GM21367 (cell line): ENCODE data around the gene SNAI3.
A peak's percentile ranks its signal among the peaks of the same experiment; 100 is the strongest.

ENCODE experiments used
- ATAC-seq: cut with Tn5 transposase; IDR thresholded peaks from one replicate; pipeline ENCODE4 v1.9.1; 2021; ENCODE audit not compliant: unreplicated experiment

SNAI3 gene

DNA sequence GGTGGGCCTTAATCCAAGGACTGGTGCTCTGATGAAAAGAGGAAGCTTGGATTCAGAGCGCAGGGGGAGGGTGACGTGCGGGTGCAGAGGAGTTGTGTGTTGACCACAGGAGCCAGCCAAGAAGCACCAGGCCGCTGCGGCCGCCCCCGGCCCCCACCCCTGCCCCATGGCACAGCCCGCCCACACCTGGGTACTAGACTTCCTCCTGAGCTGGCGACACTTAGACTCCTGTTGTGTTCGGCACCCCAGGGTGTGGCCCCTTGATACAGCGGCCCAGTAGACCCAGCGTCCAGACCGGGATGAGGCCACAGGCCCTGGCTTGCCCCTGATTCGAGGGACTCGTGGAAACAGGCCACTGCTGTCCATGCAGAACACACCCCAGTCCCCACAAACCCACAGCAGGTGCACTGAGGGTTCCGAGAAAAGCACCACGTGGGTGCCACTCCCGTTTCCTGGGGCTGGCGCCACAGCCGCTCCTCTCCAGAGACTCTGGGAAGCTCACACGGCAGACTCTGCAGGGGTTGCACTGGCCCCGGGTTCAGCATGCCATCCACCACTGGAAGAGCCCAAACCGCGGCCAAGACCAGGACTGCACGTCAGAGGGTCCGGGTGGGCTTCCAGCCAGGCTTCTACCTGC is 5.7 kb upstream of the SNAI3 start:
- no peak for ATAC-seq

DNA sequence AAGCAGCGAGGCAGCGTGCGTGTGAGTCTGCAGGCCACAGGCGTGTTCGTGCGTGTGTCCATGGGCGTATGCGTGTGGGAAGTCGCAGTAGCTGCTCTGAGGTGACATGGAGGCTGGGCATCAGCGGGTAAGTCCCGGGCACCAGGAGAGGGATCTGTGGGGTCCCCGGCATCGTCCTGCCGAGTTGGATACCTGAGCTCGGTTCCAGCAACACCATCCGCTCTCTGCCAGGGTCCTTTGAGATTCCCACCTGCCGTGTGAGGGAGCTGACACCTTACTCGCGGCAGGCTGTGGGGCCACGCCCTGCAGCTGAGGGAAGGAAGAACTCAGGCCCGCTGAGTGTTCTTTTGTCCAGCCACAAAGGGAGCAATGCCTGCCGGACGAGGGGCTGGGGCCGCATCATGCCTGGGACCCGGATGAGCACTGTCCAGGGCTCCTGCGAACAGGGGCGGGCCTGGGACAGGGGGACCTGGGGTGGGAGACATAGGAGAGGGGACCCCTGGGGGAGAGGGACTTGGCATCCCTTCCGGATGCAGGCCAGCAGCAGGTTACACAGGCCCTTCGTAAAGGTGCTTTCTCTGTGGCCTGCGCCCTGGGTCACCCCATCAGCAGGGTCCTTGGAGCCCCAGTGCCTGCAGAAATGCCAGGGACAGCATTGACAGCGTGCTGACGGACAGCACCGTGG is 5.0 kb upstream of the SNAI3 start:
- no peak for ATAC-seq

DNA sequence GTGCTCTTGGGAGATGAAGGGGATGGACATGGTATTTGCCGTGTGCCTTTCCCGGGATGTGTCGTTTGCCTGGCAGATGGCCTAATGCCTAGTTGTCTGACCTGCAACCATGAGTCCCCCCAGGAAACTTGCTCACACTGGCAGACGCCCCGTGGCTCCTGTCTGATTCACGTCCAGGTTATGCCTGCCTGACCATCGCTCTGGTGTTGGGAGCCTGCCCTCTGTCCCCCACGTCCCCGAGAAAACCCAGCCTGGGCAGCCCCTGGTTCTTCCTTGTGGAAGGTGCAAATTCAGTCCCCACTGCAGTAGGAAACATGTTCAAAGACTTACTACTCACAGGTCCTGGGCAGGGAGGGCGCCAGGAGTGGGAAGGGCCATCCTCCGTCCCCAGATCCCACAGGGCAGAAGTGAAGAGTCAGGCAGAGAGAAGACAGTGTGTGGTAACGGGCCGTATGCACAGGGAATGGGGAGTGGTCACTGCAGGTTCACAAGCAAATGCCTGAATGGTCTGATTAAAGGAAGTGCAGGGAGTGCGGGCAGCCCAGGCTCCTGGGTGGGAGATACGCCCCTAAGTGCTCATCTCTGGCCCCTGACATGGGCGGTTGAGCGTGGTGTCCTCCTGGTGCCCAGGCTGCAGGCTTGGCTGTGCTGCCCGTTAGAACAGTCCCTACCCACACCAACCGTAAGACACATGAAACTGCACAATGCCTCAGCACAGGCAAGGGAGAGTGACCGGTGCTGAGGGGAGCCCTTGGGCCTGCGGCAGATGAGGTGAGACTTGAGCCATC is 4.2 kb upstream of the SNAI3 start:
- no peak for ATAC-seq

DNA sequence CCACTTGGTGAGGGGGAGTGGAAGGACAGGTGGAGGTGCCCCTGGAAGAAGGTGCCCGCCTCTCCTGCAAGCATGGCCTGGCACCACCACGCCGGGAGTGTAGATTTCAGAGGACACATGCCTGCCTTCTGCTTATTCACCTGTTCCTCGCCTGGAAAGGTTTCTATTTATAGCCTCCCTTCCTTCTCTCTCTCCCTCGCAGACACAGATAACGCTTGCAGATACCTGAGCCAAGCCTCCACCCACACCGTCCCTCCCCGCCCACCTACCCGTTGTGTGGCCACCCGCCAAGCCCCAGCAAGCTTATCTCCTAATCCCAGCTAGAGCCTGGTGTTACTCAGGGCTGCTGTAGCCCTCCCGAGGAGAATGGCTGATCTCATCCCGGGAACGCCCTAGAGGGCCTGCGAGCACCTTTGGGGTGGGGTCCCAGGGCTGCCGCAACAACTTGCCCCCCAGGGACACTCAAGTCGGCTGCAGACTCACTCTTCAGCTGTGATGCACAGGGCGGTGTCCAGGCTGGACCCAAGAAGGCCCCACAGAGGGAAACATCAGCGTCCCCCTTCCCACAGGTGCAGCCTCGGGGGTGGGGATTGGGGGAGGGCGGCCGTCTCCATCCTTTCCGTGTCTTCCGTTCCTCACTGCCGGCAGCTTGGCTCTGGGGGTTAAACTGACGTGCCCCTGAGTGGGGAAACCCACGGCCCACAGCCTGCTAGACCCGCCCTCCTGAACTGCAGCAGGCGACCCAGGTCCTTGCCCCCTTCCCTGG is 1.9 kb upstream of the SNAI3 start:
- ATAC-seq = no peak

DNA sequence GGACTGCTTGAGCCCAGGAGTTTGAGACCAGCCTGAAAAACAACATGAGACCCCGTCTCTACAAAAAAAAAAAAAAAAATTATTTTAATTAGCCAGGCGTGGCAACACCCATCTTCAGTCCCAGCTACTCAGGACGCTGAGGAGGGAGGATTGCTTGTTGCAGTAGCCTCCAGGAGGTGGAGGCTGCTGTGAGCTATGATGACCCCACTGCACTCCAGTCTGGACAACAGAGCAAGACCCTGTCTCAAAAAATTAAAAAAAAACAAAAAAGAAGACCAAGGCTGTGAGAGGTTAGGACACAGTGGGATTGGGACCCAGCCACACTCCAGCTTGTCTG is 1.3 kb upstream of the SNAI3 start:
- no peak for ATAC-seq

DNA sequence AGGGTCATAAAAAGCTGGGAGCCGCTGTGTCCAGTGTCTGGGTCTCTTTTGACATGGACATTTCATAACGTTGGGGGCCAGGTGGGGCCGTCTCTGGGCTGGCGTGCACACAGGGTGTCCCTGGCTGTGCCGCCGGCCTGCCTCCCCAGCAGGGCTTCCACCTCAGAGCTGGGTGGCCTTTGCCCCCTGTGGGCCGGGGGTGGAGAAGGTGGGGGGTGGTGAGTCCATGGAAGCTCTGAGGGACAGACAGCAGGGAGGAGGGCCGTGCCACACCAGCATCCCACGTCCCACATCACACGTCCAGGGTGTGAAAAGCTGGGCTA is 908 bp upstream of the SNAI3 start:
- ATAC-seq = no peak

DNA sequence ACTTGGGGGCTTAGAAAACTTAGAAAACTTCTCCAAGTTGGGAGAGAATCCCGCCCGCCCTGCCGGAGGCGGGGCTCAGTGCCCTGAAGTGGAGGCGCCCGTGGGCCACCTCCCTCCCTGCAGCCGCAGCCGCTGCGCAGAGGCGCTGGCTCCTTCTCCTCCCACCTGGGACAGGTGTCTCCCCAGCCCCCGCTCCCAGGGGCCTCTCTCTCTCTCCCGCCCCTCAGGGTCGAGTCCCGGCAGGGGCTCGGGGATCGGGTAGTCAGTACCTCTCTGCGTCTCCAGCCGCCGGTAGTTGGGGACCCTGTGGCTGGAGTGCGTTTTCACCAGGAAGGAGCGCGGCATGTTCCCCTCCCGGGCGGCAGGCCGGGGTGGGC is 257 bp downstream of the SNAI3 start:
- ATAC-seq = no peak

DNA sequence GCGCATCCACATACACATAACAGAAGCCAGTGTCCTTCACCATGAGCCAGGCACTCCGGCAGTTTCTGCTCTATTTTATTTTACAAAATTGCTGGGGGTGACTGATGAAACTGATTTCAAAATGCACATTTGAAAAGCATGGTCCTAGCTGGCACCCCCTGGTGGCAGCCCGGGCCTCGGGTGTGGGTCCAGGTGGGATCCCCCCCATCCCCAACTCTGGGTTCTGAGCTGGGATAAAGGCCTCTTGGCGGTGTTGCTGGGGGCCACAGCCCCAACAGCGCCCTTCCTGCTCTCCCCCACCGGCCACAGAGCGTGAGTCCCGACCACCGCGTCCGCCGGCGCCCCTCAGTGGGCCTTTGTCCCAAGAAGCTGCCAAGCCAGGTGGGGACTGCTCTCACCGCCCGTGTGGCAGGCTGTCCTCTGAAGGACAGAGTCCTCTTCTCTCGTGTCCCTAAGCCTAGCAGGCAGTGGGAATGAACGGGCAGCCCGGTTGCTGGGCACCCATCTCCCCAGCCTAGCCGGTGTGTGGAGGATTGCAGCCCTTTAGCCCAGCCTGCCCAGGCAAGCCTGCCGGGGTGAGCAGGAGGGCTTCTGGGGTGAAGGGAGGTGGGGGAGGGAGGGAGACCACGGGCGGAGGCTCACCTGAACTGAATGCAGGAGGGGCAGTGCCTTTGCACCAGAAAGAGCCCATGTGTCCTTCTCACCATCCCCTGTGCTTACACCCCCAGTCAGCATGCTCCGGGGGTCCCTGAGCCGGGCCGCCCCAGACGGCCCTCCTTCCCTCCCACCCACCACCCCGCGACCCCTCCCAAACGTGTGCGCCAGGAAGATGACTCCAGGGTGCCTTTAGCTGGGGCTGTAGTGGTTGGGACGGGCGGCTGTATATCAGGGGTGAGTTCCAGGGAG is 898 bp downstream of the SNAI3 start:
- no peak for ATAC-seq

DNA sequence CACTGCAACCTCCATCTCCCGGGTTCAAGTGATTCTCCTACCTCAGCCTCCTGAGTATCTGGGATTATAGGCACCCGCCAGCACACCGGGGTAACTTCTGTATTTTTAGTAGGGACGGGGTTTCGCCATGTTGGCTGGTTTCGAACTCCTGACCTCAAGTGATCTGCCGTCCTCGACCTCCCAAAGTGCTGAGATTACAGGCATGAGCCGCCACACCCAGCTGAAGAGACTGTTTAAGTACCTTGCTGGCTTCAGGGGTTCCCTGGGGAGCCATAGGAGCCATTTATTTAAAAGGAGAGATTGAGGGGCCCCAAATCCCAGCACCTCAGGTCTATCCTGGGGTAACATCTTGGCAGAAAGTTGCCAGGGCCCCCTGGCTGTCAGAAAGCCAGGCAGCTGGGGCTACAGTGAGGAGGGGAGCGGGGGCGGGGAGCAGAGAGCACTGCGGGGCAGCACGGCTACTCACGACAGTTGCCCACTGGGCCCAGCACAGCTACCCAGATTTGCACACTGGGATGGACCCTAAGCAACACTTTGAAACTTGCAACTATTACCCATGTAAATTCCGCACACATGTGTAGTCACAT is 1.6 kb downstream of the SNAI3 start:
- no peak for ATAC-seq

DNA sequence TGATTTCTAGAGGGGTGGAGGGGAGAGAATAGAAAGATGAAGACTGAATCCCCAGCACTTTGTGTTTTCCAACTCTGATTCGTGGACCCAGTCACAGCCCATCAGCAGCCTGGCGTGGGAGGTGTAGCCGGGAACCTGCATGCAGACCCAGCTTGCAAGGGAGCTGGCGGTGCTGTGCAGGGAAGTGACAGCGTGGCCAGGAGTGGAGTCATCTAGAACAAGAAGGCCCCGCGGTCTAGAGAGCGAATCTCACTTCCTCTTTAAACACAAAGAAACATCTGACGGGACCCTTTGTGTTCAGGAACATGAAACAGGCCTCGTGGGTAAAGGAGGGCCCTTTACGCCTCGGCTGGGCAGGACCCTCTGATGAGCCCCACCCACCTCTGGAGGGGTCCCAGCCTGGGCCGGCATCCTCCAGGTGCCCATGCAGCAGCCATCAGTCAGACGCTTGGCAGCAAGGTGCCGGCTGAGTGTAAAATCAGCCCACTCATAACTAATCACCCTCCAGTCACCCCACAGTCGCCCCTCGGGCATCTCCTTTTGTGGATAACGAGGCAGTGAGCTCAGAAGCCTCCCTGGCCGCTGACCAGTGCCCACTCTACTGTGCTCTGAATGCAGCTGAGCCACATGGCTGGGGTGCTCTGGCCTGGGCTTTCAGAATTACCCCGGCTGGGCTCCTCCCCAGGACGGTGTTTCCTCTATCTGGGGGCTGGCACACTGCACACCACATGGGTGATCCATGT is 4.4 kb downstream of the SNAI3 start:
- peak; percentile 51 for ATAC-seq

DNA sequence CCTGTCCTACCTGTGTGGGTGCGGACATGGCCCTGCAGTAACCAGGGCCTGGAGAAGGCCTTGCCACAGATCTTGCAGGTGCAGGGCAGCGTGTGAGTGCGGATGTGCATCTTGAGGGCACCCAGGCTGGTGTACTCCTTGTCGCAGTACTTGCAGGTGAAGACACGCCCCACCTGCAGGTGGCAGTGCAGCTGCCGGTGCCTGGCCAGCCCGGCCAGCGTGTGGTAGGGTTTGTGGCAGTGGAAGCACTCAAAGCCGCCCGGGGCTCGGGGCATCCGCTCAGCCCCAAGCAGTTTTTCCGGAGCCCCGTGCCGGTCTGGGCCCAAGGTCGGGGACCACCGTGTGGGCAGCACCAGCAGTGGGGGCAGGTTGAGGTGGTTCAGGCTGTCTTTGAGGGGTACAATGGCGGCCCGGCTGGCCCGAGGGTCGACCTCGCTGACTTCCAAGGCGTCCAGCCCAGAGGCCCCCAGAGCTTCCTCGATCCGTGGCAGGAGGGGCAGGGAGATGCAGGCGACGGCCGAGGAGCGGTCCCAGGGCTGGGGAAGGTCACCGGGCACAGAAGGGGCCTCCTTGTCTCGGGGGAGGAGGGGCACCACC is 5.1 kb downstream of the SNAI3 start:
- no peak for ATAC-seq

DNA sequence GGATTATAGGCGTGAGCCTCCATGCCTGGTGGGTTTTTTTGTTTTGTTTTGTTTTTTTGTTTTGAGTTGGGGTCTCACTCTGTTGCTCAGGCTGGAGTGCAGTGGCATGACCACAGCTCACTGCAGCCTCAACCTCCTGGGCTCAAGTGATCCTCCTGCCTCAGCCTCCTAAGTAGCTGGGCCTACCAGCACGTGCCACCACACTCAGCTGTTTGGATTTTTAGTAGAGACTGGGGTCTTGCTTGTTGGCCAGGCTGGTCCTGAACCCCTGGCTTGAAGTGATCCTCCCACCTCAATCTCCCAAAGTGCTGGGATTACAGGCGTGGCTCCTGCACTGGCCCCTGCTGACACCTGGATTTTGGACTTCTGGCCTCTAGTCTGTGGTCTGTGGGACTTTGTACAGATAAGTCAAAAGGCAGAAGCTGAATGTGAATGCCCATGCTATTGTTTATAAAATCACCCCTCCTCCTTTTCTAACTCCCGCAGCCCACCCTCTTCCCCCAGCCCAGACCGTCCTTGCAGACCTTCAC is 5.7 kb downstream of the SNAI3 start:
- ATAC-seq = no peak

DNA sequence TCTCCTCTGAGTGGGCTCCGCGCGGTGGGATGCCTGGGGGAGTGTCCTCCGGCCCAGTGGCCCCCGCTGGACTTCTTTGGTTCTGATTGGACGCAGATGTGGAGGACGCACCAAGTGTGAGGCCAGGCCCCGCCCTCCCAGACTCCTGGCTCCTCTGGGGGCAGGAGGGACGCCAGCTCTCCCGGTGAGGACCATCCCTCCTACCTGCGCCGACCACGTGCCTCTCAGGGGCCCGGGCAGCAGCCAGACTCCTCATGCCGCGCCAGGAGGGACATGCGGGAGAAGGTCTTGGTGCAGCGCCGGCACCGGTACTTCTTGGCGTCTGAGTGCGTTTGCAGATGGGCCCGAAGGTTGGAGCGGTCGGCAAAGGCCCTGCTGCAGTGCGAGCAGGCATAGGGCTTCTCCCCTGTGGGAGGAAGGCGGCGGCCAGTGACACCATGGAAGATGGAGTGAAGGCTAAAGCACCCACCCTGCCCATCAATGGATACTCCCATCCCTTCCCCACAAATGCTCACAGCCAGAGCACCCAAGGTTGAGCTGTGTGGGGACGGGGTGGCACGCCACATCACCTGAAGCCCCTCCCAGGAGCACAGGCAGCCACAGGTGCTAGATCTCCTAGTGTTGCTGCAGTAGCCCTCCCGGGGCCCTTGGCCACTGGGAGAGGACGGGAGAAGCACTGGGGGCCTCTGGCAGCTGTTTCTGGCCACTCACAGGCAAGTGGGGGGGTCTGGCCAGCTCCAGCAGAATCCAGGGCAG is 7.9 kb downstream of the SNAI3 start:
- ATAC-seq = no peak

DNA sequence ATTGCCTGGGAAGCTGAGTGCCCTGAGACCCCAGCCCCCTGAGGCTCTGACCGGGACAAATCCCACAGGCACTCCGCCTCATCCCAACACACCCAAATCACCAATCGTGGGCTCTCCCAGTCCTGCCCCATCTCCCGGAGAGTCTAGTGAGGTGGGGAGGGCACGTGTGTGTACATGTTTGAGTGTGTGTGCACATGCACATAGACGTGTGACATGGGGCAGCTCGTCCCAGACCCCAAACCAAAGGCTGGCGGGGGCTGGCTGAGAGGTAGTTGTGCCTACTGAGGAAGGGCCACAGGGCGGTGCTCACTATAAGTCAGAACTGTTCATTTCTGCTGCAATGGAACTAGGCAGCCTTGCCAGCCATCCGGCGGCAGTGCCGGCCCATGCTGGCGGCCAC is 8.6 kb downstream of the SNAI3 start:
- ATAC-seq = no peak

DNA sequence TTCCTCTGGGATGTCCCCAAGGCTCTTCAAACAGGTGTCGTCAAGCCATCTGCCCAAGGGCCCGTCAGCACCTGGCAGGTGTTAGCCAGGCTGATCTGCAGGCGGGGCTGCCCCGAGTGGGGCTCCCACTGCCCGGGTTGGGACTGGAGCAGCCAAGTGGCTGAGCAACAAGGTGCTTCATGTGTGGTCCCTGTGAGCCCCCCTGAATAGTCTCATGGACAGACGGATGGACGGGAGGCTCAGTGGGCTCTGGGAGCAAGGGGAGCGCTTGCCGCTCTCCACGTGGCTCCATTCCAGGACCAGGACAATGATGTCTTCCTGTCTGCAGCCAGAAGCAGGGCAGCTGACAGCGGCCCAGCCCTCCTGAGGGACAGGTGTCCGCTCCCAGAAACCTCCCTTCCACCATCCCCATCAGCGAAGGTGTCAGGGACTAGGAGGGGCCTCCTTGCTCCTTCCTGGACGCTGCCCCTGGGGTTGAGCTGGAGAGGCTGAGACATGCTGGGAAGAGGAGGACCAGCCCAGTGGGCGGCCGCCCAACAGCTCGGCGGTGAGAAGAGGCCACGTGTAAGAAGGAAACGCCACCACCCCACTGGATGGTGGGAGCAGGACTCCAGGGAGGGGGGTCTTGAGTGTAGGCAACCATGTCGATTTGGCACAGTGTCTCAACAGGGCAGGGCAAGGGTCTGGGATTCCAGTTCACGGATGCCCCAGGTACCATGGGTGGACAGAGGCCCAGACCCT is 9.6 kb downstream of the SNAI3 start:
- no peak for ATAC-seq

DNA sequence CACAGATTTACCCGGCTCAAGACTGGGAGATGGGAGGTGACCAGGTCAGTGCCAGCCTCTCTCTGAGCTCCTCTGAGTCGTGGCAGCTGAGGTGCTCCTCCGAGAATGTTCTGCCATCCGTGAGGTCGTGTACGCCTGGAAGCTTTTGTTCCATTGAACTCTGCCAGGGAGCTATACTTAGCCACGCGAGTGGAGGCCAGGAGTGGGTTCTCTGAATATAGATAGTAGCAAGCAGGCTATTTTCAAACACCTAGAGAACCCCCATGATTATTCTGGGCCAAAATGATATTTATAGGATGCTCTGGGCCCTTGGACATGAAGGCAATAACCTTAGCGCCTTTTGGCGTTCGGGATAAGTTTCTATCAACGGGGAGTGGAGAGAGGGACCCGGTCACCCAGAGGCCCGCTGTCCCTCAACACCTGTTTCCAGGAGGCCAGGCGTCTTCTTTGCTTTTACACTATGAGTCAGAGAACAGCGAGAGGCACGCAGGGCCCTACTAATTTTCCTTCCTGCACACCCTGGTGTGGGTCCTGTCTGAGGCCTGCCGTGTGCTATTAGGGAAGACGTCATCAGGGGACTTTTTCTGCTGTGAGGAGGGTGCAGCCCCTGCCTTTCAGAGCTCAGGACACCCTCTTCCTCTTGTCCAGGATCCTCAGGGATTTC is 12.5 kb downstream of the SNAI3 start:
- ATAC-seq = no peak

DNA sequence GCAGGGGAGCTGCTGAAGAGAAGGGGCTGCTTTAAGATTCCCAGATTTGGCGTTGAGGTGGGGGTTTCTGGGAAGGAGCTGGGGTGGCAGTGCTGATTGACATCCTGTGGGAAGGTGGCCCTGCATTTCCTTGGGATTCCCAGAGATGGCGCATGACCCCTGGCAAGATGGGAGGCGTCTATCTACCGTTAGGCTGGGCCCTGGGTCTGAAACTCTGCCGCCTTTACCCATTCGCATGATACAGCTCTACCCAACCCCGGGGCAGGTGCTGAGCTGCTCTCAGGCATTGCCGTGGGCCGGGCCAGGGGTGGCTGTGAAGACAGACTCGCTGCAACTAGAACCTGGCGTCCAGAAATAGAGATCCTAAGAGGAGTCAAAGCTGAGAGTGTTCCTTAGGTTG is 13.5 kb downstream of the SNAI3 start:
- no peak for ATAC-seq
